H1 (cell line): ENCODE results near the gene UGT1A10. TPM values are rescaled to one million over a fixed set of nuclear protein-coding genes. Genes with fewer than 3 reads are reported as not detected.

Experiments
- FOSL1 ChIP-seq: IDR thresholded peaks from 2 replicates; pipeline ENCODE4 v1.6.1; 2011; ENCODE audit warnings: mild to moderate bottlenecking, low read depth, low read length, moderate library complexity; ENCODE audit not compliant: insufficient read depth
- GABPA ChIP-seq: IDR thresholded peaks from 2 replicates; pipeline ENCODE4 v1.6.1; 2011; ENCODE audit warnings: mild to moderate bottlenecking, low read length, moderate library complexity, borderline replicate concordance; ENCODE audit not compliant: insufficient read depth
- JUND ChIP-seq: IDR thresholded peaks from 2 replicates; pipeline ENCODE4 v1.6.1; 2011; ENCODE audit warnings: mild to moderate bottlenecking, improper control_type of control experiment, low read length
- NANOG ChIP-seq: IDR thresholded peaks from 2 replicates; pipeline ENCODE4 v1.6.1; 2011; ENCODE audit warnings: low read length, low read depth, mild to moderate bottlenecking, inconsistent platforms; ENCODE audit not compliant: insufficient read depth, poor library complexity, severe bottlenecking
- POLR2AphosphoS5 ChIP-seq: IDR thresholded peaks from 2 replicates; pipeline ENCODE4 v1.6.1; 2011; ENCODE audit warnings: low read depth, low read length
- RNF2 ChIP-seq: fragments of 200-900, 300-1000 bp; sonication (generic); IDR thresholded peaks from 2 replicates; pipeline ENCODE4 v1.7.1; 2016; ENCODE audit warnings: borderline replicate concordance, low read depth, mild to moderate bottlenecking, antibody characterized with exemption, low read length; ENCODE audit not compliant: poor library complexity, severe bottlenecking; ENCODE audit errors: missing control alignments
- SP1 ChIP-seq: IDR thresholded peaks from 2 replicates; pipeline ENCODE4 v1.6.1; 2011; ENCODE audit warnings: low read depth, low read length
- SP2 ChIP-seq: IDR thresholded peaks from 2 replicates; pipeline ENCODE4 v1.6.1; 2012; ENCODE audit warnings: mild to moderate bottlenecking, low read length, inconsistent platforms
- TBP ChIP-seq: IDR thresholded peaks from 2 replicates; pipeline ENCODE4 v1.6.1; 2011; ENCODE audit warnings: low read depth, low read length, improper control_type of control experiment
- polyA plus RNA-seq, 7 experiments: library from polyadenylated mRNA; depleted of rRNA in 3 of 7; stranded (reverse) in 5 of 7; unstranded in 2 of 7; fragments of >200 nt in 5 of 7; fragments of 200-250 nt in 2 of 7; gene quantifications; 1 replicate in 5 of 7; 2 replicates in 1 of 7; 4 replicates in 1 of 7; pipeline versions ENCODE4 v1.2.1 to v1.2.3, GENCODE V29; 2011 to 2013; ENCODE audit warnings: missing spikeins in 2 of 7, mixed read lengths in 2 of 7
- total RNA-seq: library from RNA; stranded (reverse); fragmentation: NEBNext Ultra II Directional; extraction: Animal tissue kit (Norgen Biotek cat#: 25700); gene quantifications from 2 replicates; pipeline ENCODE4 v1.2.1, GENCODE V29; 2021
- TF ChIP-seq, protein P1 (sequence below): fragments of 300-600 bp; sonication (generic); IDR thresholded peaks from 2 replicates; pipeline ENCODE4 v1.7.1; 2012; ENCODE audit warnings: low read length, moderate library complexity, mild to moderate bottlenecking, inconsistent platforms; ENCODE audit not compliant: insufficient replicate concordance
- TF ChIP-seq, protein P2 (sequence below): IDR thresholded peaks from 2 replicates; pipeline ENCODE4 v1.6.1; 2011; ENCODE audit warnings: low read length, improper control_type of control experiment

UGT1A10 gene
- total and polyA plus RNA-seq, 2 of the 8 experiments (the other 6 are each of a cell fraction or from before 2014, with no cell fraction given): not detected

GRCh38 chr2:233600386-233600785 lies 35.9 kb upstream of the UGT1A10 start (continued):
- TF ChIP-seq, protein P1, sequence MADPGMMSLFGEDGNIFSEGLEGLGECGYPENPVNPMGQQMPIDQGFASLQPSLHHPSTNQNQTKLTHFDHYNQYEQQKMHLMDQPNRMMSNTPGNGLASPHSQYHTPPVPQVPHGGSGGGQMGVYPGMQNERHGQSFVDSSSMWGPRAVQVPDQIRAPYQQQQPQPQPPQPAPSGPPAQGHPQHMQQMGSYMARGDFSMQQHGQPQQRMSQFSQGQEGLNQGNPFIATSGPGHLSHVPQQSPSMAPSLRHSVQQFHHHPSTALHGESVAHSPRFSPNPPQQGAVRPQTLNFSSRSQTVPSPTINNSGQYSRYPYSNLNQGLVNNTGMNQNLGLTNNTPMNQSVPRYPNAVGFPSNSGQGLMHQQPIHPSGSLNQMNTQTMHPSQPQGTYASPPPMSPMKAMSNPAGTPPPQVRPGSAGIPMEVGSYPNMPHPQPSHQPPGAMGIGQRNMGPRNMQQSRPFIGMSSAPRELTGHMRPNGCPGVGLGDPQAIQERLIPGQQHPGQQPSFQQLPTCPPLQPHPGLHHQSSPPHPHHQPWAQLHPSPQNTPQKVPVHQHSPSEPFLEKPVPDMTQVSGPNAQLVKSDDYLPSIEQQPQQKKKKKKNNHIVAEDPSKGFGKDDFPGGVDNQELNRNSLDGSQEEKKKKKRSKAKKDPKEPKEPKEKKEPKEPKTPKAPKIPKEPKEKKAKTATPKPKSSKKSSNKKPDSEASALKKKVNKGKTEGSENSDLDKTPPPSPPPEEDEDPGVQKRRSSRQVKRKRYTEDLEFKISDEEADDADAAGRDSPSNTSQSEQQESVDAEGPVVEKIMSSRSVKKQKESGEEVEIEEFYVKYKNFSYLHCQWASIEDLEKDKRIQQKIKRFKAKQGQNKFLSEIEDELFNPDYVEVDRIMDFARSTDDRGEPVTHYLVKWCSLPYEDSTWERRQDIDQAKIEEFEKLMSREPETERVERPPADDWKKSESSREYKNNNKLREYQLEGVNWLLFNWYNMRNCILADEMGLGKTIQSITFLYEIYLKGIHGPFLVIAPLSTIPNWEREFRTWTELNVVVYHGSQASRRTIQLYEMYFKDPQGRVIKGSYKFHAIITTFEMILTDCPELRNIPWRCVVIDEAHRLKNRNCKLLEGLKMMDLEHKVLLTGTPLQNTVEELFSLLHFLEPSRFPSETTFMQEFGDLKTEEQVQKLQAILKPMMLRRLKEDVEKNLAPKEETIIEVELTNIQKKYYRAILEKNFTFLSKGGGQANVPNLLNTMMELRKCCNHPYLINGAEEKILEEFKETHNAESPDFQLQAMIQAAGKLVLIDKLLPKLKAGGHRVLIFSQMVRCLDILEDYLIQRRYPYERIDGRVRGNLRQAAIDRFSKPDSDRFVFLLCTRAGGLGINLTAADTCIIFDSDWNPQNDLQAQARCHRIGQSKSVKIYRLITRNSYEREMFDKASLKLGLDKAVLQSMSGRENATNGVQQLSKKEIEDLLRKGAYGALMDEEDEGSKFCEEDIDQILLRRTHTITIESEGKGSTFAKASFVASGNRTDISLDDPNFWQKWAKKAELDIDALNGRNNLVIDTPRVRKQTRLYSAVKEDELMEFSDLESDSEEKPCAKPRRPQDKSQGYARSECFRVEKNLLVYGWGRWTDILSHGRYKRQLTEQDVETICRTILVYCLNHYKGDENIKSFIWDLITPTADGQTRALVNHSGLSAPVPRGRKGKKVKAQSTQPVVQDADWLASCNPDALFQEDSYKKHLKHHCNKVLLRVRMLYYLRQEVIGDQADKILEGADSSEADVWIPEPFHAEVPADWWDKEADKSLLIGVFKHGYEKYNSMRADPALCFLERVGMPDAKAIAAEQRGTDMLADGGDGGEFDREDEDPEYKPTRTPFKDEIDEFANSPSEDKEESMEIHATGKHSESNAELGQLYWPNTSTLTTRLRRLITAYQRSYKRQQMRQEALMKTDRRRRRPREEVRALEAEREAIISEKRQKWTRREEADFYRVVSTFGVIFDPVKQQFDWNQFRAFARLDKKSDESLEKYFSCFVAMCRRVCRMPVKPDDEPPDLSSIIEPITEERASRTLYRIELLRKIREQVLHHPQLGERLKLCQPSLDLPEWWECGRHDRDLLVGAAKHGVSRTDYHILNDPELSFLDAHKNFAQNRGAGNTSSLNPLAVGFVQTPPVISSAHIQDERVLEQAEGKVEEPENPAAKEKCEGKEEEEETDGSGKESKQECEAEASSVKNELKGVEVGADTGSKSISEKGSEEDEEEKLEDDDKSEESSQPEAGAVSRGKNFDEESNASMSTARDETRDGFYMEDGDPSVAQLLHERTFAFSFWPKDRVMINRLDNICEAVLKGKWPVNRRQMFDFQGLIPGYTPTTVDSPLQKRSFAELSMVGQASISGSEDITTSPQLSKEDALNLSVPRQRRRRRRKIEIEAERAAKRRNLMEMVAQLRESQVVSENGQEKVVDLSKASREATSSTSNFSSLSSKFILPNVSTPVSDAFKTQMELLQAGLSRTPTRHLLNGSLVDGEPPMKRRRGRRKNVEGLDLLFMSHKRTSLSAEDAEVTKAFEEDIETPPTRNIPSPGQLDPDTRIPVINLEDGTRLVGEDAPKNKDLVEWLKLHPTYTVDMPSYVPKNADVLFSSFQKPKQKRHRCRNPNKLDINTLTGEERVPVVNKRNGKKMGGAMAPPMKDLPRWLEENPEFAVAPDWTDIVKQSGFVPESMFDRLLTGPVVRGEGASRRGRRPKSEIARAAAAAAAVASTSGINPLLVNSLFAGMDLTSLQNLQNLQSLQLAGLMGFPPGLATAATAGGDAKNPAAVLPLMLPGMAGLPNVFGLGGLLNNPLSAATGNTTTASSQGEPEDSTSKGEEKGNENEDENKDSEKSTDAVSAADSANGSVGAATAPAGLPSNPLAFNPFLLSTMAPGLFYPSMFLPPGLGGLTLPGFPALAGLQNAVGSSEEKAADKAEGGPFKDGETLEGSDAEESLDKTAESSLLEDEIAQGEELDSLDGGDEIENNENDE: no peak
- TF ChIP-seq POLR2AphosphoS5 (no peak), RNF2 (no peak), GABPA (no peak), TBP (no peak), JUND (no peak), SP1 (no peak), FOSL1 (no peak), NANOG (no peak), SP2 (no peak)
- TF ChIP-seq, protein P2, sequence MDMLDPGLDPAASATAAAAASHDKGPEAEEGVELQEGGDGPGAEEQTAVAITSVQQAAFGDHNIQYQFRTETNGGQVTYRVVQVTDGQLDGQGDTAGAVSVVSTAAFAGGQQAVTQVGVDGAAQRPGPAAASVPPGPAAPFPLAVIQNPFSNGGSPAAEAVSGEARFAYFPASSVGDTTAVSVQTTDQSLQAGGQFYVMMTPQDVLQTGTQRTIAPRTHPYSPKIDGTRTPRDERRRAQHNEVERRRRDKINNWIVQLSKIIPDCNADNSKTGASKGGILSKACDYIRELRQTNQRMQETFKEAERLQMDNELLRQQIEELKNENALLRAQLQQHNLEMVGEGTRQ: no peak
- TF ChIP-seq, all 59 proteins: peak for 0
